CD8-positive, alpha-beta memory T cell (primary cell): ENCODE data around the gene ZDHHC11B. TPM values are rescaled to one million over a fixed set of nuclear protein-coding genes. Genes with fewer than 3 reads are reported as not detected.
A peak's percentile ranks its signal among the peaks of the same experiment; 100 is the strongest.
"Not testable (repeated sequence)": the region's sequence is repeated elsewhere in the genome, so short reads cannot be mapped to it uniquely, and the experiment has no call there.

ENCODE experiments used
- CTCF ChIA-PET: fragments of 350-600 bp; sonication (Branson Sonifier 250); formaldehyde crosslinking; loops from one replicate; lab custom pipeline; 2021; ENCODE audit warnings: antibody characterized with exemption; lab: Charles Lee
- POLR2A ChIA-PET: fragments of 350-600 bp; sonication (Branson Sonifier 250); formaldehyde crosslinking; loops from one replicate; lab custom pipeline; 2021; ENCODE audit warnings: antibody characterized with exemption; lab: Charles Lee
- DNase-seq, 5 donors: peaks; one replicate each; pipeline versions ENCODE4 v3.0.0 to v3.0.0-alpha.2; 2020 to 2022; ENCODE audit warnings: mixed read lengths in 1 of 5
- H3K27ac ChIP-seq: one replicate; pipeline ENCODE4 v1.7.0; 2013; ENCODE audit warnings: low read depth, mild to moderate bottlenecking, low read length, moderate library complexity
- H3K27me3 ChIP-seq: 2 replicates; pipeline ENCODE4 v1.7.0; 2013; ENCODE audit warnings: low read length, mild to moderate bottlenecking; ENCODE audit not compliant: insufficient read depth, poor library complexity, severe bottlenecking
- H3K36me3 ChIP-seq: 2 replicates; pipeline ENCODE4 v1.7.0; 2013; ENCODE audit warnings: mild to moderate bottlenecking, low read length, moderate library complexity; ENCODE audit not compliant: insufficient read depth
- H3K4me1 ChIP-seq: 2 replicates; pipeline ENCODE4 v1.7.0; 2013; ENCODE audit warnings: mild to moderate bottlenecking, low read length, moderate library complexity; ENCODE audit not compliant: insufficient read depth
- H3K4me3 ChIP-seq: 2 replicates; pipeline ENCODE4 v1.7.0; 2013; ENCODE audit warnings: mild to moderate bottlenecking, low read length
- H3K9me3 ChIP-seq: 2 replicates; pipeline ENCODE4 v1.7.0; 2013; ENCODE audit warnings: mild to moderate bottlenecking, low read length
- H3K27ac Mint-ChIP-seq, 8 donors: one replicate each; pipeline ENCODE4 v1.8.0; 2020 to 2021; ENCODE audit warnings: mixed read lengths in 8 of 8, mild to moderate bottlenecking in 6 of 8, inconsistent platforms in 3 of 8, moderate library complexity in 3 of 8
- H3K27me3 Mint-ChIP-seq, 2 donors: one replicate each; pipeline ENCODE4 v1.8.0; 2020 to 2021; ENCODE audit warnings: mixed read lengths in 2 of 2, mild to moderate bottlenecking in 1 of 2, moderate library complexity in 1 of 2
- H3K36me3 Mint-ChIP-seq, 3 donors: one replicate each; pipeline ENCODE4 v1.8.0; 2020 to 2021; ENCODE audit warnings: mixed read lengths in 3 of 3, inconsistent platforms in 1 of 3, mild to moderate bottlenecking in 1 of 3
- H3K4me1 Mint-ChIP-seq, 3 donors: one replicate each; pipeline ENCODE4 v1.8.0; 2020 to 2021; ENCODE audit warnings: mixed read lengths in 3 of 3, inconsistent platforms in 1 of 3, mild to moderate bottlenecking in 1 of 3
- H3K4me3 Mint-ChIP-seq, 7 donors: one replicate each; pipeline ENCODE4 v1.8.0; 2020 to 2021; ENCODE audit warnings: mixed read lengths in 7 of 7, mild to moderate bottlenecking in 6 of 7, moderate library complexity in 4 of 7, inconsistent platforms in 2 of 7
- H3K9me3 Mint-ChIP-seq, 5 donors: one replicate each; pipeline ENCODE4 v1.8.0; 2020 to 2022; ENCODE audit warnings: mixed read lengths in 5 of 5, mild to moderate bottlenecking in 3 of 5, moderate library complexity in 2 of 5, inconsistent platforms in 1 of 5
- polyA plus RNA-seq: library from polyadenylated mRNA; unstranded; fragments of 300-500 nt; fragmentation: Illumina TruSeq; gene quantifications from one replicate; pipeline ENCODE4 v1.2.3, GENCODE V29; 2021
- total RNA-seq, 2 experiments: library from RNA; stranded (reverse); gene quantifications; one replicate each; pipeline ENCODE4 v1.2.3, GENCODE V29; 2021

Gene ZDHHC11B
- total and polyA plus RNA-seq, 3 experiments from 2014 or later = 0.40 to 0.55 TPM; not detected in 1

- H3K27ac Mint-ChIP-seq = peak overlapping the region in 1 of 8 donors; percentile 72
- H3K9me3 ChIP-seq, H3K4me1 ChIP-seq, POLR2A ChIA-PET, H3K27ac ChIP-seq, H3K36me3 Mint-ChIP-seq, H3K9me3 Mint-ChIP-seq, H3K4me1 Mint-ChIP-seq, H3K4me3 ChIP-seq, H3K27me3 Mint-ChIP-seq, H3K36me3 ChIP-seq, CTCF ChIA-PET, H3K4me3 Mint-ChIP-seq, H3K27me3 ChIP-seq: not testable (repeated sequence)
- DNase-seq = peak in 1 of 5 donors; percentile 30
Observed at GRCh38 chr5:682651-683358, 101.7 kb downstream of the ZDHHC11B start.

GRCh38 chr5:682216-682615 lies 102.3 kb downstream of the ZDHHC11B start:
- H3K4me3 Mint-ChIP-seq, H3K4me1 ChIP-seq, CTCF ChIA-PET, H3K9me3 ChIP-seq, H3K4me3 ChIP-seq, H3K4me1 Mint-ChIP-seq, H3K27me3 Mint-ChIP-seq, H3K27me3 ChIP-seq, H3K36me3 ChIP-seq, H3K27ac ChIP-seq, H3K27ac Mint-ChIP-seq, H3K36me3 Mint-ChIP-seq, H3K9me3 Mint-ChIP-seq, POLR2A ChIA-PET: not testable (repeated sequence)
- DNase-seq = peak in 1 of 5 donors; percentile 38

- H3K4me1 ChIP-seq, H3K4me1 Mint-ChIP-seq, H3K4me3 ChIP-seq, CTCF ChIA-PET, H3K9me3 Mint-ChIP-seq, H3K27ac ChIP-seq, H3K27me3 Mint-ChIP-seq, H3K9me3 ChIP-seq, H3K36me3 ChIP-seq, DNase-seq, H3K27me3 ChIP-seq, H3K4me3 Mint-ChIP-seq, POLR2A ChIA-PET, H3K27ac Mint-ChIP-seq, H3K36me3 Mint-ChIP-seq: not testable (repeated sequence)
Observed at GRCh38 chr5:681317-682191, 103.0 kb downstream of the ZDHHC11B start.

- H3K9me3 Mint-ChIP-seq, H3K9me3 ChIP-seq, H3K4me3 ChIP-seq, H3K4me3 Mint-ChIP-seq, H3K27me3 ChIP-seq, H3K36me3 Mint-ChIP-seq, DNase-seq, POLR2A ChIA-PET, CTCF ChIA-PET, H3K36me3 ChIP-seq, H3K27ac Mint-ChIP-seq, H3K4me1 Mint-ChIP-seq, H3K4me1 ChIP-seq, H3K27ac ChIP-seq, H3K27me3 Mint-ChIP-seq: not testable (repeated sequence)
Observed at GRCh38 chr5:680836-681235, 103.7 kb downstream of the ZDHHC11B start.

- H3K36me3 Mint-ChIP-seq, H3K4me1 Mint-ChIP-seq, POLR2A ChIA-PET, H3K27me3 ChIP-seq, CTCF ChIA-PET, H3K4me3 Mint-ChIP-seq, H3K27me3 Mint-ChIP-seq, H3K36me3 ChIP-seq, H3K4me1 ChIP-seq, H3K9me3 ChIP-seq, H3K27ac Mint-ChIP-seq, H3K27ac ChIP-seq, H3K9me3 Mint-ChIP-seq, H3K4me3 ChIP-seq: not testable (repeated sequence)
- DNase-seq = peak in 1 of 5 donors; percentile 35
Observed at GRCh38 chr5:680118-680795, 104.3 kb downstream of the ZDHHC11B start.

GRCh38 chr5:679166-679895 lies 105.2 kb downstream of the ZDHHC11B start:
- H3K4me3 ChIP-seq, H3K4me1 Mint-ChIP-seq, H3K9me3 ChIP-seq, H3K27me3 Mint-ChIP-seq, H3K27me3 ChIP-seq, H3K36me3 ChIP-seq, H3K27ac Mint-ChIP-seq, H3K4me3 Mint-ChIP-seq, H3K36me3 Mint-ChIP-seq, H3K27ac ChIP-seq, POLR2A ChIA-PET, H3K4me1 ChIP-seq, H3K9me3 Mint-ChIP-seq, CTCF ChIA-PET: not testable (repeated sequence)
- peak in 1 of 5 donors; percentile 19 for DNase-seq

- H3K4me1 Mint-ChIP-seq, H3K36me3 ChIP-seq, H3K27ac ChIP-seq, H3K9me3 Mint-ChIP-seq, H3K27me3 Mint-ChIP-seq, H3K9me3 ChIP-seq, H3K27me3 ChIP-seq, POLR2A ChIA-PET, H3K36me3 Mint-ChIP-seq, H3K4me1 ChIP-seq, H3K4me3 Mint-ChIP-seq, CTCF ChIA-PET, H3K27ac Mint-ChIP-seq, H3K4me3 ChIP-seq: not testable (repeated sequence)
- DNase-seq = peak in 1 of 5 donors; percentile 33
Observed at GRCh38 chr5:678521-678920, 106.0 kb downstream of the ZDHHC11B start.
